HG03139 (cell line): ENCODE measurements around the gene NLRC3.
"Not testable (repeated sequence)": the region's sequence is repeated elsewhere in the genome, so short reads cannot be mapped to it uniquely, and the experiment has no call there.

ENCODE experiments used
- ATAC-seq: cut with Tn5 transposase; IDR thresholded peaks from one replicate; pipeline ENCODE4 v1.9.1; 2021; ENCODE audit not compliant: unreplicated experiment

NLRC3 gene

GRCh38 chr16:3577302-3577752 is at the start of gene NLRC3:
NLRC3 (minus strand) TSS chr16:3577403; CDS start chr16:3565036, 12,367 bp downstream.
- no peak for ATAC-seq

- no peak for ATAC-seq
These were observed 48.9 kb upstream of the NLRC3 start for GRCh38 chr16:3625911-3626732.

- no peak for ATAC-seq
These were observed 48.1 kb upstream of the NLRC3 start for GRCh38 chr16:3625331-3625730.

GRCh38 chr16:3623642-3624041 is 46.4 kb upstream of the NLRC3 start:
- no peak for ATAC-seq

- ATAC-seq: no peak
These were observed 41.6 kb upstream of the NLRC3 start for GRCh38 chr16:3618769-3619141.

GRCh38 chr16:3612510-3613466 is 35.6 kb upstream of the NLRC3 start:
- ATAC-seq: no peak

GRCh38 chr16:3611146-3611975 is 34.2 kb upstream of the NLRC3 start, which contains the start of gene SLX4:
SLX4 (minus strand) TSS chr16:3611606; CDS start chr16:3608964, 2,642 bp downstream.
- ATAC-seq: peak; percentile 80

GRCh38 chr16:3610698-3611145 is 33.5 kb upstream of the NLRC3 start:
- no peak for ATAC-seq

- ATAC-seq: no peak
These were observed 32.9 kb upstream of the NLRC3 start for GRCh38 chr16:3609895-3610697.

GRCh38 chr16:3608976-3609375 is 31.8 kb upstream of the NLRC3 start:
- not testable (repeated sequence) for ATAC-seq

GRCh38 chr16:3608069-3608468 is 30.9 kb upstream of the NLRC3 start:
- no peak for ATAC-seq

GRCh38 chr16:3607634-3608033 is 30.4 kb upstream of the NLRC3 start:
- no peak for ATAC-seq

GRCh38 chr16:3607161-3607560 is 30.0 kb upstream of the NLRC3 start:
- no peak for ATAC-seq

- ATAC-seq: no peak
These were observed 29.2 kb upstream of the NLRC3 start for GRCh38 chr16:3606441-3606840.

GRCh38 chr16:3602320-3602653 is 25.1 kb upstream of the NLRC3 start:
- no peak for ATAC-seq

- ATAC-seq: no peak
These were observed 24.6 kb upstream of the NLRC3 start for GRCh38 chr16:3601614-3602319.

- no peak for ATAC-seq
These were observed 22.7 kb upstream of the NLRC3 start for GRCh38 chr16:3599922-3600321.

- ATAC-seq: no peak
These were observed 21.9 kb upstream of the NLRC3 start for GRCh38 chr16:3599121-3599520.

- no peak for ATAC-seq
These were observed 21.0 kb upstream of the NLRC3 start for GRCh38 chr16:3598236-3598635.
